Measurements from ENCODE around the gene NSUN7.

The NSUN7 gene

DNA sequence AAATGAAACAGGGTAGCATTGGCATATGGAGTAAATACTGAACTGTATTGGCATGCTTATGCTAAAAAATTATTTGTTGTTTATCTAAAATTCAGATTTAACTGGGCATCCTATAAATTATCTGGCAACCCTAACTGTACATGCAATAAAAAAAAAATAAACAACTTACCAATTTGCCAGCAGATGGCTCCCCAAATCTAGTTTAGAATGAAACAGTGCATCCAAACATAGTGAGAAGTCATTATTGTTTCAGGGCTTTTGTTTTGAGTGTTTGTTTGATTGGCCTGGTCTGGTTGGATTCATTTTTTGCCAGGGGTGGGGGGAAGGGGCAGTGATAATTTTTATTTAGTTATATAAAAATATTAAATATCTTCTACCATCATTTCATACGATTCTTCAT lies 12.8 kb upstream of the NSUN7 start:
- POLR2A ChIA-PET, result no interaction called here
- DNase-seq (ENCODE audit: extremely low spot score), result peak; percentile 9
- CTCF ChIA-PET, result interaction anchor here (1.0 kb wide), 1 partner anchor 119 kb away, joined by 3 read pairs; no protein-coding TSS in a partner anchor
- TF ChIP-seq ARNT (IDR thresholded peaks at IDR 0.05), result no peak
- TF ChIP-seq, protein P1, sequence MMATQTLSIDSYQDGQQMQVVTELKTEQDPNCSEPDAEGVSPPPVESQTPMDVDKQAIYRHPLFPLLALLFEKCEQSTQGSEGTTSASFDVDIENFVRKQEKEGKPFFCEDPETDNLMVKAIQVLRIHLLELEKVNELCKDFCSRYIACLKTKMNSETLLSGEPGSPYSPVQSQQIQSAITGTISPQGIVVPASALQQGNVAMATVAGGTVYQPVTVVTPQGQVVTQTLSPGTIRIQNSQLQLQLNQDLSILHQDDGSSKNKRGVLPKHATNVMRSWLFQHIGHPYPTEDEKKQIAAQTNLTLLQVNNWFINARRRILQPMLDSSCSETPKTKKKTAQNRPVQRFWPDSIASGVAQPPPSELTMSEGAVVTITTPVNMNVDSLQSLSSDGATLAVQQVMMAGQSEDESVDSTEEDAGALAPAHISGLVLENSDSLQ (IDR thresholded peaks at IDR 0.05), result 0 out of 2 replicates have a peak, but pooled peaks have one; percentile 15

DNA sequence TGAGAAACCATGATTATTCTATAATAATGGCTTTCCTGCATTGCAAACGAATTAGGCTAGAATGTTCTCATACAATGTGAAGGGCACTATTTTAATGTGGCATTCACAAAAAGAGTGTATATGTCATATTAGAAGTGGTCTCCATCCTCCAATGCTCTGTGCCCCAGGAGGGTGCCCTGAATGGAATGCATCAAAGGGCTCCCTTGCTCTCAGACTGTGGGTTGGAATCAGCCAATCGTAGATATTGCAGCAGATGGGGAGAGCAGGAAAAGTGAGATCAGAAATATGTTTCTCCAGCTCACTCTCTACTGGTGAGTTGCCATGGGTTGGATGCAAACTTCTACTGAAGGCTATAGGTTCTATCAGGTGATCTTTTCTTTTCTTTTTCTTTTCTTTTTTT lies 11.9 kb upstream of the NSUN7 start:
- CTCF ChIA-PET, result interaction anchor here (1.0 kb wide), 1 partner anchor 118 kb away, joined by 3 read pairs; no protein-coding TSS in a partner anchor

DNA sequence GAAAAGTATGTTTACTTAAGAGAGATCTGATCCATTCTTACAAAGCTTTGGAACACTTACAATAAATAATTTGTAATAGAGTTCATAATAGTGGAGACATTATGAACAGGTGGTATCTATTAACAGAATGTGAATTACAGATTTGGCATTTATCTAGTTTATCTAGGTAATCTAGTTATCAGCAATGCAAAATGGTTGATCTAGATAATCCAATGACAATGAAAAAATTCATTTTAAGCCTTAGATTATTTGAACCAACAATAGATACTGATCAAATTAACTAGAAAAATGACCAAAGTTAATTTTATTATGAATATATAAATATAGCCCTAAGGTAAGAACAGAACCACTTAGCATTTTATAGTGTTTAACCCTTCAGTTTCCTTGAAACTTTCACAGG lies 10.4 kb upstream of the NSUN7 start:
- TF ChIP-seq HDGF (IDR thresholded peaks at IDR 0.05; ENCODE audit: borderline replicate concordance), result no peak
- TF ChIP-seq FOXA1 (IDR thresholded peaks at IDR 0.05), result no peak
- no peak for TF ChIP-seq CTBP1 (IDR thresholded peaks at IDR 0.05; ENCODE audit: borderline replicate concordance)
- TF ChIP-seq LEF1 (IDR thresholded peaks at IDR 0.05; ENCODE audit: borderline replicate concordance), result no peak
- TF ChIP-seq ZNF384 (IDR thresholded peaks at IDR 0.05), result no peak
- TF ChIP-seq ARNT (IDR thresholded peaks at IDR 0.05), result no peak
- no peak for TF ChIP-seq FOXM1 (IDR thresholded peaks at IDR 0.05; ENCODE audit: borderline replicate concordance)
- TF ChIP-seq, protein P1 (IDR thresholded peaks at IDR 0.05), result no peak
- TF ChIP-seq TARDBP (IDR thresholded peaks at IDR 0.05), result no peak
- ChIA-PET CTCF (no interaction called here), POLR2A (no interaction called here)

More for the DNA sequence above, 11.9 kb upstream of the NSUN7 start:
- no peak for DNase-seq (ENCODE audit: extremely low spot score)
- no peak for TF ChIP-seq BHLHE40 (IDR thresholded peaks at IDR 0.05; ENCODE audit: borderline replicate concordance)
- POLR2A ChIA-PET, result no interaction called here

DNA sequence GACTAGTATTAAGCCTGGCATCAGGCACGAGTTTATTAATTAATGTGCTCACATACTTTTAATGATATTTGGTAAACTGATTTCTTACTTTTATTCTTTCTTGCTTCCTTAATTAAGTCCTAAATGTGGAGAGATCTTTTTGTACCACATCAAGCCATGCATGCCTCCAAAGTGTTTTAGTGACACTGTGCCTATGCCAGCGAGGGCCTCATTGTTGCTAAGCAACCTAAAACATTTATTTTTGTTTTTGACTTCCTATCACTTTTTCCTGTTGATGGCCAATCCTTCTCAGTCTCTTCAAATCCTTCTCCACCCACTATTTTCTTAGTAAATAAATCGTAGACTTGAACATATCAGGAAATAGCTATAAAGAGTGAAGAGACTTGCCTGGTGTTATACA lies 5.5 kb upstream of the NSUN7 start:
- TF ChIP-seq L3MBTL2 (conservative IDR thresholded peaks at IDR 0.05) (no peak), FOXK2 (IDR thresholded peaks at IDR 0.05) (no peak), FOXA1 (IDR thresholded peaks at IDR 0.05) (no peak)
- CTCF ChIA-PET, result no interaction called here
- POLR2A ChIA-PET, result no interaction called here
- no peak for DNase-seq (ENCODE audit: extremely low spot score)

More for the DNA sequence above, 10.4 kb upstream of the NSUN7 start:
- no peak for DNase-seq (ENCODE audit: extremely low spot score)

DNA sequence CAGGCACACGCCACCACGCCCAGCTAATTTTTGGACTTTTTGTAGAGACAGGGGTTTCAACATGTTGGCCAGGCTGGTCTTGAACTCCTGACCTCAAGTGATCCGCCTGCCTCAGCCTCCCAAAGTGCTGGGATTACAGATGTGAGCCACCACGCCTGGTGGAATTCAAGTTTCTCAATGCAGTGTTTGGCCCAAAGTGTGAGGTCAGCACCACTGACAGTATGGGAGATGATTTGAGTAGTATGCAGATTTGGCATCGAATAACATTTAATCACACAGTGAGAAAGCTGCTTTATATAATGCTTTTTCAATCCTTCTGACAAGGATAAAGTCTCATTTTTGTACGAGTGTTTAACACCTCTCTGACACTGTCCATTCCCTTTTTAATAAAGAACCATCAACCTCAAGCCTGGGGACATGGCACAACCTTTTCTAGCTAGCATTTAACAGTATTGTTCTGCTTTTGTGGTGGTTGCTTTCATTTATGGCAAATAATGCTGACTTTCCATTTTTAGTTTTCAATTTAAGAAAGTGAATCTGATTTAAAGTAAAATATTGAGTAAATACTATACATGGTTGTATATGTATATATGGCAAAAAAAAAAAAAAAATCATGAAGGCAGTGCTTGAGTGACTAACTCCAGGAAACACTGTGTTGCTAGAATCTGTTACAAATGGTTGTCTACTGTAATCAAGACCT lies 4.3 kb upstream of the NSUN7 start:
- CTCF ChIA-PET, result interaction anchor here (0.6 kb wide), 1 partner anchor 596 kb away, joined by 3 read pairs; no protein-coding TSS in a partner anchor
- DNase-seq (ENCODE audit: extremely low spot score), result no peak
- POLR2A ChIA-PET, result no interaction called here
- no peak for TF ChIP-seq NFRKB (IDR thresholded peaks at IDR 0.05)
- no peak for TF ChIP-seq FOXA1 (IDR thresholded peaks at IDR 0.05)
- TF ChIP-seq FOXK2 (IDR thresholded peaks at IDR 0.05), result no peak
- no peak for TF ChIP-seq LEF1 (IDR thresholded peaks at IDR 0.05; ENCODE audit: borderline replicate concordance)

DNA sequence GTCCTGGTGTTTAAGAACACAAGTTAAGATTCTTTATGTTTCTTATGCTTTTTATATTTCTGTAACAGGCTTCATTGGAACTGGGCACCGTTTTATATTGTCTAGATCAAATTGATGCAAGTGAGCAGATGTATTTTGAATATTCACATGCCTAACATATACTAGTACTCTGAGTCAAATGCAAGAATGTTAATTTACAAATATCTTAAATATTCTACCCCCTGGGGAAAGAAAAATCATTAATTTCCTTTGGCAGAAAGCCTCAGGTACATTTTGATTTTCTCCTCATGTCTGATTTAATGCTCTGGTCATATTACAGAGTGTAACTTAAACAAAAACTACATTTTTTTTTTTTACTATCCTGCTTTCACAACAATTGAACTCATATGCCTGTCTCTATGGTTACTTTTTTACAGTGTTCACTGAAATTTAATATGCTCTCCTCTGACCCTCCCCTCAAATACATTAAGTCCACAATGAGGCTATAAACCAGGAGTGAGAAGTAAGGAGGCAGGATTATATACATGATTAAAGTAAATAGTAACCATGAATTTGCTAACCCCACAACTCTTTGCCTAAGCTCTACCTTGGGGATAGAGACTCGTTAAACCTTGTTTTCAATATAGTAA lies 2.4 kb upstream of the NSUN7 start:
- TF ChIP-seq HDGF (IDR thresholded peaks at IDR 0.05; ENCODE audit: borderline replicate concordance), result no peak
- no peak for TF ChIP-seq SUZ12 (IDR thresholded peaks at IDR 0.05)
- no peak for TF ChIP-seq ELF4 (IDR thresholded peaks at IDR 0.05)
- no peak for TF ChIP-seq CTBP1 (IDR thresholded peaks at IDR 0.05; ENCODE audit: borderline replicate concordance)
- TF ChIP-seq SP1 (IDR thresholded peaks at IDR 0.05), result no peak
- POLR2A ChIA-PET, result no interaction called here
- DNase-seq (ENCODE audit: extremely low spot score), result peak; percentile 8
- CTCF ChIA-PET, result interaction anchor here (1.0 kb wide), 1 partner anchor 177 kb away, joined by 3 read pairs; no protein-coding TSS in a partner anchor

DNA sequence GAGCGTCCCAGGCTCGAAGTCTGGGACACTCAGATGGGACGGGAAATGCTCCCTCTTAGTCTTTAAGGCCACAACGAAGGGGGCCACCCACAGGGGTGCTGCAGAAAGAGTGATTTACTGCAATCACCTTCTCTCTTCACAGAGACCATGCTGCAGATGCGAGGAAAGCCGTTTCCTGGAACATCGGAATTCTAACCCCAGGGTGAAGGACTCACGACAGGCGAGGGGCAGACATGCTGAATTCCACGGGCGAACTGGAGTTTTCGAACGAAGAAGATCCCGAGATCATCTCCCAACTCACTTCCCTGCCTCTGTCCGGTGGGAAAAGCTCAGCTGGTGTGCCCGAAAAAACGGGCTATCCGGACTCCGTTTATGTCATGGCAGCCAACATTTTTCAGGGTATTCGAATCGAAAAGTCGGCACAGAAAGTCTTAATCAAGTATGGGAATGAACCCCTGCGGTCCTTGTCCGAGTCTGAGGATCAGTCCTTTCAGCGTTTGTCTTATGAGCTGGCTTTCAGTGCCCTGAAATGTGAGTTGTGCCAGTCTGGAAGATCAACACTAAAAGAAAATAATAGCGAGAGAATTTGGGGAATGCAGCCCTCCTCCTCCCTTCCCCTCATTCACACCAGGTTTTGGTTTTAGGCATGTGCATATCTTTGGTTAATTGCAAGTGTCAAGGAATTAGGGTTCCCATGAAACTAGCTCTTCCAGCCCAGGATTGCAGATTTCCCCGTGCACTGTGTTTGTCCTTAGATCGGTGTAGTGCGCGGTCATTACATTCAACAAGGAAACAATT lies 905 bp downstream of the NSUN7 start:
- no peak for DNase-seq (ENCODE audit: extremely low spot score)
- no peak for TF ChIP-seq LEF1 (IDR thresholded peaks at IDR 0.05; ENCODE audit: borderline replicate concordance)
- TF ChIP-seq, protein P1 (IDR thresholded peaks at IDR 0.05), result no peak
- TF ChIP-seq SP1 (IDR thresholded peaks at IDR 0.05), result no peak
- no peak for TF ChIP-seq ZNF384 (IDR thresholded peaks at IDR 0.05)
- TF ChIP-seq FOXM1 (IDR thresholded peaks at IDR 0.05; ENCODE audit: borderline replicate concordance), result no peak
- TF ChIP-seq FOXA1 (IDR thresholded peaks at IDR 0.05), result no peak
- no peak for TF ChIP-seq ELF4 (IDR thresholded peaks at IDR 0.05)
- TF ChIP-seq CTBP1 (IDR thresholded peaks at IDR 0.05; ENCODE audit: borderline replicate concordance), result no peak
- no peak for TF ChIP-seq NFRKB (IDR thresholded peaks at IDR 0.05)
- no peak for TF ChIP-seq HDGF (IDR thresholded peaks at IDR 0.05; ENCODE audit: borderline replicate concordance)
- no peak for TF ChIP-seq SUZ12 (IDR thresholded peaks at IDR 0.05)
- TF ChIP-seq FOXK2 (IDR thresholded peaks at IDR 0.05), result no peak
- no peak for TF ChIP-seq L3MBTL2 (conservative IDR thresholded peaks at IDR 0.05)
- TF ChIP-seq BHLHE40 (IDR thresholded peaks at IDR 0.05; ENCODE audit: borderline replicate concordance), result no peak
- TF ChIP-seq ARNT (IDR thresholded peaks at IDR 0.05), result no peak
- TF ChIP-seq TARDBP (IDR thresholded peaks at IDR 0.05), result no peak
- CTCF ChIA-PET, result no interaction called here
- POLR2A ChIA-PET, result no interaction called here
